VCaP (cell line): Measurements from ENCODE around the gene INAFM2.
A peak's percentile ranks its signal among the peaks of the same experiment; 100 is the strongest.

Experiments
- H3K27ac ChIP-seq: fragments of 450-650 bp; 2 replicates; pipeline ENCODE4 v1.5.1; 2017
- TF ChIP-seq, protein P1 (sequence below): fragments of 450-650 bp; conservative IDR thresholded peaks from 2 replicates; pipeline ENCODE4 v1.5.1; 2017; ENCODE audit warnings: mild to moderate bottlenecking, moderate library complexity

Gene INAFM2

DNA sequence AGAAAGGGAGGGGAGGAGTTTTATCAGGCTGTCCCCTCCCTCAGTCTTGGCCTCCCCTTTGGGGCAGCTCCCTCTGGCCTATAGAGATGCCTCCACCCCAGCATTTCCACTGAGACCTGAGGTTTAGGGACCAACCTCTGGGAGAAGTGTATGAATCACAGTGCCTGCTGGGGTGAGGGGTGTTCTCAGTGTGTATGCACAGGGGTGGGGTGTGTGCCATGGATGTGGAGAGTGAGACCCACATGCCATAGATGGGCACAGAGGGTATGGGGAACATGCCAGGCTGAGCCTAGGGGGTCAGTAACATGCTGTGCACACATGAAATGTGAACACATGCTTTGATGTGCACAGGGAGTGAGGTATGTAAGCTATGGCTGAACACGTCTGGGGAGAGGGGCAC, 28.2 kb upstream of the INAFM2 start:
- peak overlapping the region; percentile 31; the same call in 1 of the 2 replicates for H3K27ac ChIP-seq
- TF ChIP-seq, protein P1, sequence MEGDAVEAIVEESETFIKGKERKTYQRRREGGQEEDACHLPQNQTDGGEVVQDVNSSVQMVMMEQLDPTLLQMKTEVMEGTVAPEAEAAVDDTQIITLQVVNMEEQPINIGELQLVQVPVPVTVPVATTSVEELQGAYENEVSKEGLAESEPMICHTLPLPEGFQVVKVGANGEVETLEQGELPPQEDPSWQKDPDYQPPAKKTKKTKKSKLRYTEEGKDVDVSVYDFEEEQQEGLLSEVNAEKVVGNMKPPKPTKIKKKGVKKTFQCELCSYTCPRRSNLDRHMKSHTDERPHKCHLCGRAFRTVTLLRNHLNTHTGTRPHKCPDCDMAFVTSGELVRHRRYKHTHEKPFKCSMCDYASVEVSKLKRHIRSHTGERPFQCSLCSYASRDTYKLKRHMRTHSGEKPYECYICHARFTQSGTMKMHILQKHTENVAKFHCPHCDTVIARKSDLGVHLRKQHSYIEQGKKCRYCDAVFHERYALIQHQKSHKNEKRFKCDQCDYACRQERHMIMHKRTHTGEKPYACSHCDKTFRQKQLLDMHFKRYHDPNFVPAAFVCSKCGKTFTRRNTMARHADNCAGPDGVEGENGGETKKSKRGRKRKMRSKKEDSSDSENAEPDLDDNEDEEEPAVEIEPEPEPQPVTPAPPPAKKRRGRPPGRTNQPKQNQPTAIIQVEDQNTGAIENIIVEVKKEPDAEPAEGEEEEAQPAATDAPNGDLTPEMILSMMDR, result no peak

DNA sequence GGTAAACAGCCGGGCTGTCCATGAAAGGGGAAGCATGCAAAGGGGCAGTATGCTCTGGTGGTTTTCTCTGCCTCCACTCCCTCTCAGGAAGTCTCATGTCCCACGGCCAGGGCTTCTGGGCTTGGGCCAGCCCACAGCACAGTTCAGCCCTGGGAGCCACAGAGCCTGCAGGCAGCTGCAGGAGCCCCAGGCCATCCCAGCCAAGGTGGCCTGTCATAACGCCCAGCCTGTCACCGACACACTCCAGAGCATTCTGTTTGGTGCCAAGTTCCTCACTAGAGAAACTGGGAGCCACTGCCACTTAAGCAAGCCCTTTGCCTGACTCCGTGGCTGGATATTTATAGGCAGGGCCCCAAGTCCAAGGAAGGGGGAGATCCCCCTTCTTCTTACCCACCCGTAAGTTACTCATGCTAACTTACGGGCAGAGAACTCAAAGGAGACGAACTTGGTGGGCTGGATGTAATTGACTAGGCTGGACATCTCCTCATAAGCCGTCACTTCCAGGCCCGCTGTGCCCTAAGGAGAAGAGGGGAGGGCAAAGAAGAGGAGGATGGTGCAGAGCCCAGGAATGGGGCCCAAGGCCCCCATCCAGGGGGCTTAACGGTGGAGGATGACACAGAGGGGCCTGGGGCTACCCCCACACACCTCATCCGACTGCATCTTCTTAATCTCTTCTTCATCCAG, 27.5 kb upstream of the INAFM2 start:
- TF ChIP-seq, protein P1, result no peak

DNA sequence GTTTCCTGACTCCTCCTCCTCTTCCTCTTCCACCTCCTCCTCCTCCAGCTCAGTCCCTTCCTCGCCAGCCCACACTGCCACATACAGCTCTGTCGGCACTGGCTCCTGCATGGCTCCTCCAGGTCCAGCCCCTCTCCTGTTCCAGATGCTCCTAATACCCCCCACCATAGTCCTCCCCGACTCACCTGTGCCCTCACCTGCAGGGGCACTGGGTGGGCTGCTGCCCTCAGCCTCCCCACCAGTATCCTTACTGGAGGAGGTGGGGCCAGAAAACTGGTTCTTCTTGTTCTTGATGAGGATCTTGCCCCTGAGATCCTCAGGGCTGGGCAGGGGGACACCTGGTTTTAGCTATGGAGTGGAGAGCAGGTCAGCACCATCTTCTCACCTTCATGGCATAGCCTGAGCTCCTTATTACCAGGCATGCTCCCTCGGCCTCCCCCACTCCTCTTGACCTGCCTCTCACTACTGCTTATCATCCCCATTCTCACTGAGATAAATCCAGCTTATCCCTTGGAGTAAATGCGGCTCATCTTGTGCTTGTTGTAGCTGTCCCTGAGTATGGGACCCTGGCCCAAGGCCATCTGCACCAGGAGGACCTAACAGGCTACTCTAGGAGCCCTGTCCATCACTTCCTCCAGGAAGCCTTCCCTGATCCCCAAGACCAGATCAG, 26.8 kb upstream of the INAFM2 start:
- TF ChIP-seq, protein P1, result no peak
- peak overlapping the region; percentile 31; the same call in 1 of the 2 replicates for H3K27ac ChIP-seq

More for the DNA sequence above, 27.5 kb upstream of the INAFM2 start:
- peak overlapping the region; percentile 31; the same call in 1 of the 2 replicates for H3K27ac ChIP-seq

DNA sequence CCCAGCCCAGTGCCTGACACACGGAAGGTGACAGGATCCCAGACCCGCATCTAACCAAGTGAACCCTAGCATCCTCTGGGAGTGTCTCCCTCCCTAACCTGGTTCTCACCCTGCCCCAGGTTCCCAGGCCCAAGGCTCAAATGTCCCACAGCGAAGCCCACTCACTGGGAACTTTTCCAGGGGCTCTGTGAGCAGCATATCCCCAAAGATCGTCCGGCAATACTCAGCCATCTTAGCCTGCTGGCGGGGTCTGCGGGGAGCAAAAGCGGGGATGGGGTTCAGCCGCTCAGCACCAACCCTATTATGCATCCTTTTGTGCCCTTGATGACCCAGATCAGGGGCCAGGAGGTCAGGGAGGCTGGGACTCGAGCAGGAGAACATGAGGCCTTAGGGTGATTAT, 26.1 kb upstream of the INAFM2 start:
- H3K27ac ChIP-seq, result peak overlapping the region; percentile 31; the same call in 1 of the 2 replicates
- TF ChIP-seq, protein P1, result no peak

DNA sequence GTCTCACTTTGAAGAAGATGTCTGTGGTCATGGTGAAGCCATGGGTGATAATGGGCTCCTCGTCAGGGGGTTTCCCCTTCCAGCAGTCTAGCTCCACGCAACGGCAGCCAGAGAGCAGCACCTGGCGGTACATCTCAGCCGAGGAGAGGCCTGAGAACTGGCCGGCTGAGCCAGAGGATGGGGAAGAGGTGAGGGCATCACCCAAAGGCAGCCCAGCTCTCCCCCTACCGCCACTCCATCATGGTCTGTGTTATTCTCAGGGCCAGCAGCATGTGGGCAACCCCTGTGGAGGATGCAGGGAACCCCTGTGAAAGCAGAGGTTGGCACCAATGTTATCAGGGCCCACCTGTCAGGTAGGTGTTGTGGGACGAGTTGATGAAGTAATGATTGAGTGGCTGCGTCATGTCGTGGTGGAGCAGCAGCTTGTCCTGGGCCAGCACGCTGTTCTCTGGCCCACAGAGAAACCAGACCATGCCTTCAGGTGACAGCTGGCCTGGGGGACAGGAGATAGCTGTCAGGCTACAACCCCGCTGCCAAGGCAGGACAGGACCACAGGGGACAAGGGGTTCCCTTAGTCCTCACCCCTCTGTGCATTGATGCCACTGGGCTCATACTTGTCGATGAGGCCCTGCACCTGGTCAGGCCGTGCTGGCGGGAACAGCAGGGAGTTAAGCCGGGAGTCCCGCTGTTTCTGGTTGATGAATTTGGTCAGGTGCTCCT, 25.1 kb upstream of the INAFM2 start:
- TF ChIP-seq, protein P1, result no peak
- H3K27ac ChIP-seq, result no peak overlapping the region

DNA sequence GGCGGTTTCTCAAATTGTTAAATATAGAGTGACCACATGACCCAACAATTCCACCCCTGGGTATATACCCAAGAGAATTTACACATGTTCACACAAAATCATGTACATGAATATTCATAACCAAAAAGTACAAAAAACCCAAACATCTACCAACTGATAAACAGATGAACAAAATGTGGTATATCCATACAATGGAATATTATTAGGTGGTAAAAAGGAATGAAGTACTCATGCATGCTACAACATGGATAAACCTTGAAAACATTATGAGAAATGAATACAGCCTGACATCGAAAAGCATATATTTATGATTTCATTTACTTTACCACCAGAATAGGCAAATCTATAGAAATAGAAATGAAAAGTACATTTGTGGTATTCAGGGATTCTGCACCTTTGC, 23.1 kb upstream of the INAFM2 start:
- H3K27ac ChIP-seq, result no peak overlapping the region
- TF ChIP-seq, protein P1, result no peak

DNA sequence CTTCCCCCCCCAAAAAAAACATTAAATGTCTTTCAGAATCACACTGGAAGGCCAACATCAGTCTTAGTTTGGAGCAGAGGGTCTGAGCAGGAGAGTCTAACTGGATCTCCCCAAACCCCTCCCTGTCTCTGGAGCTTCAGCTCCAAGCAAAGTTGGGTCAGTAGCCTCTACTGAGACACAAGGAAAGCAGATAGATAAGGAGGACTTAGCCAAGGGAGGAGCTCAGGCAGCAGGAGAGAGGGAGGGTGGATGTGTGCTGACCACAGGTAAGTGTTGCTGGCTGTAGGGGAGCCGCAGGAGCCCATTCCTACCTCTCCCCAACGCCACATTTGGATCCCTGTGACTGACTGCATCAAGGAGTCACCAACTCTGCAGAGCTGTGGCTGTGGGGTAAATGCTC, 22.7 kb upstream of the INAFM2 start:
- TF ChIP-seq, protein P1, result no peak

More for the DNA sequence above, 22.7 kb upstream of the INAFM2 start:
- no peak overlapping the region for H3K27ac ChIP-seq
